SIG-M5 (cell line): ENCODE measurements around the gene OVOL1.
"Not testable (repeated sequence)": the region's sequence is repeated elsewhere in the genome, so short reads cannot be mapped to it uniquely, and the experiment has no call there.

ENCODE experiments used
- DNase-seq: peaks from one replicate; lab custom pipeline; 2025; lab: John Stamatoyannopoulos, UW

The OVOL1 gene

DNA sequence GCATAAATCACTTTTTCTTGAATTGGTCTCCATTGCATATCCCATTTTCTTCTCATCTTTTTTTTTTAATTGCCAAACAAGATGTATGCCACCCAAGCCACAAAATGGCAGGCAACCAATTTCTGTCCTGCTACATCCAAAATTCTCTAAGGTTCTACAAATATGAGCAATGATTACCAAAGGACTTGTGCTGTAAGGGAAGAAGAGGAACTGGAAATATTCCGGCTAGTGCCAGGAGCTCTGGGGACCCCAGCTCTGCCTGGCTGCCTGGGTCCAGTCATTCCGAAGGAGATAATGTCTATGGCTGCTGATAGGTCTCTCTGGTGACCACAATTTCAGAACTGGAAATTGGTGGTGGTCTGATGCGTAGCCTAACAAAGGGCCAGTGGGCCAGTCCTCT is 29.8 kb downstream of the OVOL1 start:
- no peak for DNase-seq

DNA sequence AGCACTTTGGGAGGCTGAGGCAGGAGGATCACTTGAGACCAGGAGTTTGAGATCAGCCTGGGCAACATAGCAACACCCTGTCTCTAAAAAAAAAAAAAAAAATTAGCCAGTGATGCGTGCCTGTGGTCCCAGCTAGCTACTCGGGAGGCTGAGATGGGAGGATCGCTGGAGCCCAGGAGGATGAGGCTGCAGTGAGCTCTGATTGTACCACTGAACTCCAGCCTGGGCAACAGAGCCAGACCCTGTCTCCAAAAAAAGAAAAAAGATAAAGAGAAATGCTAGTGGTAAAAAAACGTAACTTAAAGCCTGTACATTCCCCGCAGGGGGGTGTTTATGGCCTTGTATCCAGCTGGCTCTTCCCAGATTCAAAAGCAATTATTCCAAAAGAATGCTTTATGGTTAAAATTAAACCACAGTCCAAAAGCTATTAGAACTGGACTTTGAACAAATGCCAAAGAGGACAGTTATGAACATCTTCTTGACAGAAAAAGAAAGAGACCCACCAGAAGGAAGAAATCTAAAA is 30.5 kb downstream of the OVOL1 start:
- no peak for DNase-seq

DNA sequence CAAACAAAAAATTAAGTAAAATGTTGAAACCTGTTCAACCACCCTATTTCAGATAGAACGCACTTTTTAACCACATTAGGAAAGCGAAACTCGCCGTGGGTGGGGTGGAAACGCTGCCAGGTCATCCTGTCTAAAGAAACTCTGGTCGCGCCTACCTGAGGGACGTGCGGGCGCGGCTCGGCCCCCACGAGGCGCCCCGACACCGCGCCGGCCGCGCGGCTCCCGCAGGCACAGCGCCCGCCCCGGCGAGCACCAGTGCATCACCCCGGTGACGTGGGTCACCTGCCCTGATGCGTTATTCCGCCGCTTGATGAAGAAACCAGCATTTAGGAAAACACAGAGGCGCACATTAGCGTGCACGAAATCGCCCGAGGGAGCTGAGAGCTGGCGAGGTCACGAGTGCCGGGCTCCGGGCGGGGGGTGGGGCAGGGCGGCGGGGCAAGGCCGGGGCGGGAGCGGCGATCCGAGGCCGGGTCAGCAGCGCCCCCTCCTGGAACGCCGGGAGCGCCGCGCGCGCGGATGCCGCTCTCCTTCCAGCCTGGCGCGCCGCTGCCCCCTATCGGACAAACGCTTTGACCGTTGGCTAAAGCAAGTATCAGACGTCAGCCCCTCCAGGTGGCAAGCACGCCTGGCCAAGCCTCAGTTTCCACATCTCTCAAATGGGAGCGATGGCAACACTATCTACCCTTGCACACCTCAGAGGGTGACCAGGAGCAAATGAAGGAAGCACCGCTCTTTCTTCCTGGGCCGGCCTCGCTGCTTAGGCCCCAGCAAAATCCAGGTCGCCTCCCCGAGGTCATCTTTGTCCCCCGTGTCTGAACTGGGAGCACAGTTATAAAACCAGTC is 31.2 kb downstream of the OVOL1 start:
- no peak for DNase-seq

DNA sequence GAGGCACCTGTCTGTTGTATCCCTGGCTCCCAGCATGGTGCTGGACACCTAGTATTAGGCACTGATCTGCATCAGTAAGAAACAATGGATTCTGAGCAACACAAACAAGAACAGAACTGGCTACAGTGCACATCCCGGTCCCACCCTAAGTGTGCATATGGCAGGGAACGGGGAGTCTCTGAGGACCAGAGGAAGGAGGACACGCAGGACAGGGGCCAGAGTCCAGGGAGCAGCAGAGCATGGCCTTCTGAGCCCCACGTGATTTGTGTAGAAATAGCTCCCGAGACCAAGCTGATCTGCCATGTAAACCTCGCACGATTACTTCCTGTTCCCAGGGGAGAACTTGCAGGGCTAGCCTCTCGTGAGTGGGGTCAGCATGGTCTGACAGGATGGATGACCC is 34.2 kb downstream of the OVOL1 start:
- no peak for DNase-seq

- DNase-seq = no peak
Observed at GRCh38 chr11:65822776-65823528, 36.1 kb downstream of the OVOL1 start.

DNA sequence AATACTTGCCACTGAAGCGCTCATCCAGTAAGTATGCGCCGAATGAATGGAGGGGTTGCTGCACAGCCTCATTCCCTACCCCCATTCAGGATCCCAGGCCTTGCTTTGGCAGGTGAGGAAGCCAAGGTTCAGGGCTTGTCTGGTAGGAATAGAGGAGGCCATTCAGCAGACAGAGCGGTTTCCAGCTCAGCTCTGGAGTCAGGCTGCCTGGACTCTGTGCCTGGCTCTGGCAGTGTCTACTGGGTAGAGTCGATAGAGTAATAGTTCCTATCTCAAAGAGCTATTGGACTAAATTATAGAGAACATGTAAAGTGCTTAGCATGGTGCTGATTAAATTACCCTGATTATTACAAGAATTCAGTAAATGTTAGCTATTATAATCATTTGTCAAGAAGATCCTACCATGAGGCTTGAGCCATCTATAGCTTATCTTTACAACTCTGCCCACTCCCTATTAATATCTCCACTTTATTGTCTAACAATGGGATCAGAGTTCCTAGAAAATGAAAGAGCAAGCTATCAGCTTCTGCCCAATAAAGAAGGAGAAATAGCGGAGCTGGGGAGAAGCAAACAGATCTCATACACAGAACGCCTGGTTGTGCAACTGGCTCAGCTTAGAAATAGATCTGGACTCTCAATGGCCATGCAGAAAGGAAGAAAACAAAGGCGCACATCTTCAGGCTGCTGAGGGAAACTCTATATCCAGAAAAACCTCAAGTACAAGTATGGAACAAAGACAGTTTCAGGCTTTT is 40.3 kb downstream of the OVOL1 start:
- no peak for DNase-seq

DNA sequence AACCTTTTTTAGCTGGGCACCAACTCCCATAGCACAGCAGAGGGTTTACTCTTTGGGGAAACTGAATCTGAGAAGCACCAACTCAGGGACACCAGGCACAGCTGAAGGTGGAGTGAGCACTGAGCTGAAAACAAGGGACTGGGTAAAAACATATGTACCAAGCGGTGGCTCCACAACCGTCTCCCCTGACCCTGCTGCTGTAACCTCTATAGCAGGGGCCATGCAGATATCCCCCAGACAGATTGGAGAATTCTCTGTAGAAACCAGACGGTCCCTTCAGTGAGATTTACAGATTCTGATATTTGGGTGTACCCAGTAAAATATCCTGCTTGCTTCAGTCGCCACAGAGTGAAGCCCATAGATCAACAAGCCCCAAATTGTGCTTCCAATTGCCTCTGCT is 42.6 kb downstream of the OVOL1 start:
- no peak for DNase-seq

DNA sequence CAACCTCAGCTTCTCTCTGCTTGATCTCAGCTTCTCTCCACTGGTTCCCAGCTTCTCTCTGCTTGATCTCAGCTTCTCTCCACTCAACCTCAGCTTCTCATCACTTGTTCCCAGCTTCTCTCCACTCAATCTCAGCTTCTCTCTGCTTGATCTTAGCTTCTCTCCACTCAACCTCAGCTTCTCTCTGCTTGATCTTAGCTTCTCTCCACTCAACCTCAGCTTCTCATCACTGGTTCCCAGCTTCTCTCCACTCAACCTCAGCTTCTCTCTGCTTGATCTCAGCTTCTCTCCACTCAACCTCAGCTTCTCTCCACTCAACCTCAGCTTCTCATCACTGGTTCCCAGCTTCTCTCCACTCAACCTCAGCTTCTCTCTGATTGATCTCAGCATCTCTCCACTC is 45.4 kb downstream of the OVOL1 start:
- not testable (repeated sequence) for DNase-seq

- DNase-seq = no peak
Observed at GRCh38 chr11:65833297-65834030, 46.6 kb downstream of the OVOL1 start, which contains the start of gene SNX32. Gene SNX32 (plus strand): TSS chr11:65833963. CDS start chr11:65834066, 103 bp downstream.

DNA sequence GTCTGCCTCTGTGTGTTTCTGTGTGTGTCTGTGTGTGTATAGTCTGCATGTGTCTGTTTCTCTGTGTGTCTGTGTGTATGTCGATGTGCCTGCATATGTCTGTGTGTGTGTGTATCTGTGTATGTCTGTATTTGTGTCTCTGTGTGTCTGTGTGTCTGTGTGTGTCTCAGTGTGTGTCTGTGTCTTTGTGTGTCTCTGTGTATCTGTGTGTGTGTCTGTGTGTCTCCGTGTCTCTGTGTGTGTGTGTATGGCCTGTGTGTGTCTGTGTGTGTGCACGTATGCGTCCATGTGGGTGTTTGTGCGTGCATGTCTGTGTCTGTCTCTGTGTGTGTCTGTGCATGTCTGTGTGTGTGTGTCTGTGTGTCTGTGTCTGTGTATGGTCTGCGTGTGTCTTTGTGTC is 47.3 kb downstream of the OVOL1 start:
- no peak for DNase-seq

DNA sequence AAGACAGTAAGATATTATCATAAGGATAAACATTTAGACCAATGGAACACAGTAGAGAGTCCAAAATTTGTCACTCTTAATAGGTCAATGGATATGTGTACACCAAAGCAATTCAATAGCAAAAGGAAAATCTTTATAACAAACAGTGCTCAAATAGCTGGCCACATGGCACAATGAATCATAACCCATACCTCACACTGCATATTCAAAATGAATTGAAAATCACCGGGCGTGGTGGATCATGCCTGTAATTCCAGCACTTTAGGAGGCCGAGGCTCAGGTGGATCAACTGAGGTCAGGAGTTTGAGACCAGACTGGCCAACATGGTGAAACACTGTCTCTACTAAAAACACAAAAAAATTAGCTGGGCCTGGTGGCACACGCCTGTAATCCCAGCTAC is 55.3 kb downstream of the OVOL1 start:
- DNase-seq = no peak

DNA sequence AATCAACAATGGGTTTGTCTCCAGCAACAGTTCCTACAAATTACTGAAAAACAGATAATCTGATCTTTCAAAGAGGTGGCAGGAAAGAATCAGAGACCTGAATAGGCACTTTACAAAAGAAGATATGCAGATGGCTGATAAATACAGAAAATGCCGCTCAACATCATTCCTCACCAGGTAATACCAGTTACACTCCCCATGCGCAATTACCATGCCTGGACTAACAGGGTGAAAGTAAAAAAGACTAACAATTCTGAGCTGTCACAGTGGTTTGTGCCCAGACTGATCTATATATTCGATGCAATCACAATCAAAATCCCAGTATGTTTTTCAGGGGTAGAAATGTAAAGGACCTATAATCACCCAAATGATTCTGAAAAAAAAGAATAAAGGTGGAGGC is 56.9 kb downstream of the OVOL1 start:
- DNase-seq = no peak

GRCh38 chr11:65844231-65844872 is 57.5 kb downstream of the OVOL1 start:
- no peak for DNase-seq
